Karpas-422 (cell line): ENCODE data around the gene ELK3. TPM values are rescaled to one million over a fixed set of nuclear protein-coding genes. Genes with fewer than 3 reads are reported as not detected.

Source experiments
- DNase-seq: peaks from one replicate; pipeline ENCODE4 v3.0.0-alpha.2; 2015
- H2AFZ ChIP-seq: fragments of 200-600 bp; sonication (generic); 2 replicates; pipeline ENCODE4 v1.6.1; 2014; ENCODE audit warnings: antibody characterized with exemption, low read length, mixed read lengths
- H3K27ac ChIP-seq: fragments of 200-600 bp; sonication (generic); 2 replicates; pipeline ENCODE4 v1.5.1; 2014; ENCODE audit warnings: mild to moderate bottlenecking, low read length, moderate library complexity
- H3K27me3 ChIP-seq: fragments of 200-600 bp; sonication (generic); 2 replicates; pipeline ENCODE4 v1.6.1; 2014; ENCODE audit warnings: low read length, mixed read lengths
- H3K36me3 ChIP-seq: fragments of 200-600 bp; sonication (generic); 2 replicates; pipeline ENCODE4 v1.6.1; 2014; ENCODE audit warnings: low read length, mixed read lengths; ENCODE audit not compliant: insufficient read depth
- H3K4me1 ChIP-seq: fragments of 200-600 bp; sonication (generic); 2 replicates; pipeline ENCODE4 v1.6.1; 2014; ENCODE audit warnings: mild to moderate bottlenecking, low read length, mixed read lengths
- H3K4me2 ChIP-seq: fragments of 200-600 bp; sonication (generic); 2 replicates; pipeline ENCODE4 v1.6.1; 2014; ENCODE audit warnings: low read length, low read depth, mild to moderate bottlenecking; ENCODE audit not compliant: poor library complexity, severe bottlenecking
- H3K4me3 ChIP-seq: fragments of 200-600 bp; sonication (generic); 2 replicates; pipeline ENCODE4 v1.5.1; 2014; ENCODE audit warnings: mild to moderate bottlenecking, antibody characterized with exemption, low read length, mixed read lengths
- H3K79me2 ChIP-seq: fragments of 200-600 bp; sonication (generic); 2 replicates; pipeline ENCODE4 v1.6.1; 2014; ENCODE audit warnings: mild to moderate bottlenecking, low read length, mixed read lengths
- H3K9ac ChIP-seq: fragments of 200-600 bp; sonication (generic); 2 replicates; pipeline ENCODE4 v1.6.0; 2014; ENCODE audit warnings: low read length
- H3K9me2 ChIP-seq: fragments of 200-600 bp; sonication (generic), shearing (Covaris generic); replicated peaks from 2 replicates; pipeline ENCODE4 v1.6.0; 2014; ENCODE audit warnings: mild to moderate bottlenecking, low read length, moderate library complexity; ENCODE audit not compliant: insufficient read depth
- H3K9me3 ChIP-seq: fragments of 300-700, 200-600 bp; sonication (generic); 2 replicates; pipeline ENCODE4 v1.6.1; 2014; ENCODE audit warnings: low read length, mixed read lengths
- H4K20me1 ChIP-seq: fragments of 200-600 bp; sonication (generic); 2 replicates; pipeline ENCODE4 v1.6.1; 2014; ENCODE audit warnings: mild to moderate bottlenecking, antibody characterized with exemption, low read length, low read depth; ENCODE audit not compliant: insufficient read depth
- total RNA-seq: library from RNA; depleted of rRNA; stranded (reverse); fragments of >200 nt; shearing (Covaris generic); gene quantifications from 2 replicates; pipeline ENCODE4 v1.2.3, GENCODE V29; 2014; ENCODE audit warnings: low replicate concordance

The ELK3 gene
- total RNA-seq, 1 experiment from 2014 or later = 1.8 TPM

GRCh38 chr12:96250119-96250685 lies 56.0 kb downstream of the ELK3 start:
- Histone ChIP-seq H3K9me2 (no peaks in the 10 kb centered on the region), H3K4me3 (no peak overlapping the region), H3K27ac (no peak overlapping the region), H3K9ac (no peak overlapping the region), H3K36me3 (no peaks in the 10 kb centered on the region), H3K4me1 (no peaks in the 10 kb centered on the region), H3K79me2 (no peaks in the 10 kb centered on the region), H2AFZ (no peak overlapping the region), H4K20me1 (no peaks in the 10 kb centered on the region), H3K4me2 (no peak overlapping the region), H3K27me3 (no peaks in the 10 kb centered on the region), H3K9me3 (no peaks in the 10 kb centered on the region)
- DNase-seq = no peak

GRCh38 chr12:96255077-96255476 lies 60.9 kb downstream of the ELK3 start:
- no peaks in the 10 kb centered on the region for H3K9me2 ChIP-seq
- no peaks in the 10 kb centered on the region for H3K9me3 ChIP-seq
- no peaks in the 10 kb centered on the region for H3K27me3 ChIP-seq
- no peak overlapping the region for H3K4me2 ChIP-seq
- H3K4me3 ChIP-seq = no peak overlapping the region
- H4K20me1 ChIP-seq = no peaks in the 10 kb centered on the region
- H3K4me1 ChIP-seq = 0 out of 2 replicates have a peak, but pooled peaks cover 3% of the 10 kb centered on the region
- H3K9ac ChIP-seq = no peak overlapping the region
- no peak for DNase-seq
- no peak overlapping the region for H3K27ac ChIP-seq
- no peak overlapping the region for H2AFZ ChIP-seq
- H3K36me3 ChIP-seq = peaks cover 4% of the 10 kb centered on the region; the same call in 1 of the 2 replicates
- H3K79me2 ChIP-seq = no peaks in the 10 kb centered on the region

- H3K79me2 ChIP-seq = no peaks in the 10 kb centered on the region
- no peaks in the 10 kb centered on the region for H3K27me3 ChIP-seq
- 0 out of 2 replicates have a peak, but pooled peaks cover 3% of the 10 kb centered on the region for H3K4me1 ChIP-seq
- no peak overlapping the region for H2AFZ ChIP-seq
- no peak overlapping the region for H3K27ac ChIP-seq
- no peak for DNase-seq
- H4K20me1 ChIP-seq = no peaks in the 10 kb centered on the region
- no peak overlapping the region for H3K4me2 ChIP-seq
- no peaks in the 10 kb centered on the region for H3K9me3 ChIP-seq
- no peak overlapping the region for H3K9ac ChIP-seq
- no peak overlapping the region for H3K4me3 ChIP-seq
- H3K36me3 ChIP-seq = peaks cover 15% of the 10 kb centered on the region
- no peaks in the 10 kb centered on the region for H3K9me2 ChIP-seq
These were observed 62.6 kb downstream of the ELK3 start for GRCh38 chr12:96256672-96257361.

GRCh38 chr12:96257550-96258103 lies 63.5 kb downstream of the ELK3 start:
- no peak for DNase-seq
- H2AFZ ChIP-seq = no peak overlapping the region
- no peaks in the 10 kb centered on the region for H3K9me2 ChIP-seq
- no peak overlapping the region for H3K4me2 ChIP-seq
- H3K9me3 ChIP-seq = no peaks in the 10 kb centered on the region
- peaks cover 20% of the 10 kb centered on the region for H3K36me3 ChIP-seq
- H3K27ac ChIP-seq = no peak overlapping the region
- no peaks in the 10 kb centered on the region for H4K20me1 ChIP-seq
- H3K4me3 ChIP-seq = no peak overlapping the region
- H3K4me1 ChIP-seq = 0 out of 2 replicates have a peak, but pooled peaks cover 3% of the 10 kb centered on the region
- H3K27me3 ChIP-seq = no peaks in the 10 kb centered on the region
- no peak overlapping the region for H3K9ac ChIP-seq
- H3K79me2 ChIP-seq = no peaks in the 10 kb centered on the region

- Histone ChIP-seq H3K4me1 (0 out of 2 replicates have a peak, but pooled peaks cover 3% of the 10 kb centered on the region), H3K9me3 (no peaks in the 10 kb centered on the region), H3K27ac (no peak overlapping the region), H3K27me3 (no peaks in the 10 kb centered on the region), H3K9me2 (no peaks in the 10 kb centered on the region), H3K36me3 (peaks cover 21% of the 10 kb centered on the region), H3K79me2 (no peaks in the 10 kb centered on the region), H3K9ac (no peak overlapping the region), H3K4me3 (no peak overlapping the region), H2AFZ (no peak overlapping the region), H3K4me2 (no peak overlapping the region), H4K20me1 (no peaks in the 10 kb centered on the region)
- no peak for DNase-seq
These were observed 64.2 kb downstream of the ELK3 start for GRCh38 chr12:96258104-96258961.

GRCh38 chr12:96260231-96260630 lies 66.1 kb downstream of the ELK3 start:
- no peaks in the 10 kb centered on the region for H4K20me1 ChIP-seq

GRCh38 chr12:96260644-96261043 lies 66.5 kb downstream of the ELK3 start:
- Histone ChIP-seq H3K9ac (no peak overlapping the region), H3K27ac (no peak overlapping the region), H3K36me3 (peaks cover 24% of the 10 kb centered on the region), H3K9me2 (no peaks in the 10 kb centered on the region), H3K4me3 (no peak overlapping the region), H3K4me1 (0 out of 2 replicates have a peak, but pooled peaks cover 3% of the 10 kb centered on the region), H3K9me3 (no peaks in the 10 kb centered on the region), H4K20me1 (no peaks in the 10 kb centered on the region), H3K79me2 (no peaks in the 10 kb centered on the region), H3K4me2 (no peak overlapping the region), H2AFZ (no peak overlapping the region), H3K27me3 (no peaks in the 10 kb centered on the region)
- DNase-seq = no peak

More at GRCh38 chr12:96260231-96260630, 66.1 kb downstream of the ELK3 start:
- no peak overlapping the region for H3K27ac ChIP-seq
- H3K9me3 ChIP-seq = no peaks in the 10 kb centered on the region
- H3K9me2 ChIP-seq = no peaks in the 10 kb centered on the region
- H3K4me3 ChIP-seq = no peak overlapping the region
- H3K79me2 ChIP-seq = no peaks in the 10 kb centered on the region
- H3K9ac ChIP-seq = no peak overlapping the region
- H3K4me1 ChIP-seq = 0 out of 2 replicates have a peak, but pooled peaks cover 3% of the 10 kb centered on the region
- H3K4me2 ChIP-seq = no peak overlapping the region
- no peak for DNase-seq
- H3K27me3 ChIP-seq = no peaks in the 10 kb centered on the region
- H2AFZ ChIP-seq = no peak overlapping the region
- peaks cover 24% of the 10 kb centered on the region for H3K36me3 ChIP-seq

- no peak for DNase-seq
- H3K9ac ChIP-seq = no peak overlapping the region
These were observed 67.4 kb downstream of the ELK3 start for GRCh38 chr12:96261557-96261956.

More at GRCh38 chr12:96261557-96261956, 67.4 kb downstream of the ELK3 start:
- H3K4me1 ChIP-seq = 0 out of 2 replicates have a peak, but pooled peaks cover 3% of the 10 kb centered on the region
- no peaks in the 10 kb centered on the region for H3K9me2 ChIP-seq
- no peak overlapping the region for H2AFZ ChIP-seq
- H3K79me2 ChIP-seq = no peaks in the 10 kb centered on the region
- H3K36me3 ChIP-seq = peaks cover 24% of the 10 kb centered on the region
- no peak overlapping the region for H3K27ac ChIP-seq
- H3K9me3 ChIP-seq = no peaks in the 10 kb centered on the region
- H3K4me3 ChIP-seq = no peak overlapping the region
- H3K27me3 ChIP-seq = no peaks in the 10 kb centered on the region
- H3K4me2 ChIP-seq = no peak overlapping the region
- no peaks in the 10 kb centered on the region for H4K20me1 ChIP-seq
